Hypothalamus (tissue), 51 donors: ENCODE results near the gene FBXW11.

ENCODE experiments used
- DNase-seq, 51 donors: peaks; one replicate each; lab custom pipeline; 2025; lab: John Stamatoyannopoulos, UW

Gene FBXW11

DNA sequence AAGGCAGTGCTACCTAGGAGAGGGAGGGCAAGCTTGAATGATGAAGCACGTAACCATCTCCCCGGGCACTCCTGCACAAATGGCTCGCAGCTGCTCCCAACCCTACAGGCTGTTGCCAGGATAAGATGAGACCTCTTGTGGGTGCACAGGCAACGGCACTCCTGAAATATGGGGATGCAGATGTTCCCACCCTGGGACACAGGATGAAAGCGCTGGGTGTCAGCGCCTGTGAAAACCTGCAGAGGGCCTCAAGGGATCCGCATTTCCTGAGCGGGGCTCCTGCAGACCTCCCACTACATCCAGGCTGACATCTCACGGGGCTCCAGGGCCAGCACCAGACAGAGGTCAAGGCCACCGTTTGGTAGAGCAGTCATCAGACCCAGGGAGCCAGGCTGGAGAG lies 160.1 kb downstream of the FBXW11 start:
- no peak for DNase-seq

DNA sequence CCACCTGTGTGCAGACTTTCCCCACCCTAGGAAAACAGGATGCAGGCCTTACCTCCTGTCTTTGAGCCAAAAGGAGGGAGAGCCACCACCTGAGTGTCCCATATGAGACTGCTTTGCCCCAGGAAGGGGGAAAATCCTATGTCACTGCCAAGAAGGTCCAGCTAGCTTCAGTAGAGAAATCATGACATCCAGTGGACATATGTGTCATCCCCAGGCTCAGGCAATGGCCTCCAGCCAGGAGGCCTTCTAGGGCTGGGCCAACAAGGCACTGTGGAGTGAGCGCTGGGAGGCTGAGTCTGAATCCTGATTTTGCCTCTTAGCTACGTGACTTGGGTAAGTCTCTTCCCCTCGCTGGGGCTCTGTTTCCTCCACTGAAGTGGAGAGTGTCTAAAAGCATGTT lies 160.6 kb downstream of the FBXW11 start:
- no peak for DNase-seq

DNA sequence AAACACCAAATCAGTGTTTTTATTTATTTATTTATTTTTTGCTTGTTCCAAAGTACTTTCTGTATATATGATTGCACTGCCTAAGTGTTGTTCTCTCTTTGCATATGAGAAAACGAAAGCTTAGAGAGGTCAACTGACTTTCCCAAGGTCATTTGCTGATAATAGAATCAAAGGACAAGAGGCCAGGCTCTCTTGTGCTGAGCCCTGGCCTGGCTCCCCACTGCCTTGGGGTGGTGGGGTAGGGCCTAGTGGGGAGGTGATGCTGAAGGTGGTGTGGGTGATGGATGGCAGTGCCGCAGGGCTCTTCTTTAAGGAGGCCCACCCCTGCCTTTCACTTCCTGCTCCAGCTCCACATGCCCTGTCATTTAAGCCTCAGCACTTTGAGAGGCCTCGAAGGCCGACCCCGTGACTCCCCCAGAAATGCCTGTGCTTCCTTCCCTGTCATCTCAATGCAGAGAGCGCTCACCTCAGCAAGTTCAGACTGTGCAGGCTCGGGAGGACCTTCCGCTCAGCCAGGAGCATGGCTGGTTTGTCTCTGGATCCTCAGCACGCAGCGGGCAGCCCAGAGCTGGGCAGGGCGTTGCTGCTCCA lies 161.3 kb downstream of the FBXW11 start:
- no peak for DNase-seq

DNA sequence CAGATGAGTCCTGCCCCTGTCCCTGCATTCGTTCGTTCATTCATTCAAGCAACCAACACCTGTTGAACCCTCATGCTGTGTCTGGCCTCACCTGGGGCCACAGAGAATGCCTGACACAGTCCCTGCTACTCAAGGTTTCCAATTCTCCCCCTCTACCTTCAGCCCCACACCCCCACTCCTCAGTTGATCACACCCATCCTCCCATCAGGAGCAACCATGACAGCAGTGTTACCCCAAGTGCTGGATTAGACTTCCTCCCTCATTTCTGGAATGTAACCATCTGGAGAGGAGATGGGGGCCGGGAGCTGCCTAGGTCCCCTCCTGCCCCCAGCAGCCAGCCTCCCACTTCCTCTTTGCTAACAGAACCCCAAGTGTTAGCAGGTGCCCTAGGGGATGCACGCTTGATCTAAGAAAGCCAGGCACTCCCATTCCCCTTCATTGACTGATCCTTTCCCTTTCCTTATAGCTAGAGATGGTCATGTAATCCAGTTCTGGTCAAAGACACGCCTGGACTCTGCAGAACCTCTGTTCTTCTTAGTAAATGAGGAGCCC lies 163.6 kb downstream of the FBXW11 start:
- DNase-seq, result no peak

DNA sequence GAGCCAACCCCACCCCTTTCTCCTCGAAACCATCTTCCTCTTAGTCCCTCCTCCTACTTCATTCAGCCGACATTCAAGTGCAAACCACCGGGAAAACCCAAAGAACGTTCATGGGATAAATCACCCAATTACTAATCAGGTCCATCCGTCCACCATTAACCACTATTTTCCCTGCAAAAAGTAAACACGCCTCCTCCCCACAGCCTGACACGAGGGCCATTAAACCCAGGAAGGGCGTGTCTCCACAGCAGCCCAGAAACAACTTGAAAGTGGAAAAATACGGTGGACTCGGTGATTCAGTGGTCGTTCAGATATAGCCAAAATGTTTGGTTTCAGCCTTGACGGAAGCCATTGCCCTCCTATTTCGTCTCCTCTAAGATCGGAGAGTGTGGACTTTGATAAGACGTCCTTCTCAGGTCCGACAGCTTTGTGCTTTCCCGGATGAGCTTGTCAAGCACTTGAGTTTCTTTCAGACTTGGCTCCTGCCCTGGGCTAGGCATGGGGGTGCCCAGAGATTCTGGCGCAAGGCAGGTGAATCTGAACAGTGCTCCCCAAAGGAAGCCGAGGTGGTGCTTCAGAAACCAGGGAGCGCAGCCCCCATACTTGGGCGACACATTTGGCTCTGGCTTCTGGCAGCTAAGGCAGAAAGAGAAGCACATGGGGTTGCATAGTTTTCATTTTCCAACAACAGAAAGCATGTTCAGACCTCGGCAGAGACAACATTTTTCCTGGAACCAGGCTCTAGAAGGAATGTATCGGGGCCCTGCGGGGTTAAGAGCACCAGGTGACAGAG lies 164.3 kb downstream of the FBXW11 start:
- DNase-seq, result no peak

DNA sequence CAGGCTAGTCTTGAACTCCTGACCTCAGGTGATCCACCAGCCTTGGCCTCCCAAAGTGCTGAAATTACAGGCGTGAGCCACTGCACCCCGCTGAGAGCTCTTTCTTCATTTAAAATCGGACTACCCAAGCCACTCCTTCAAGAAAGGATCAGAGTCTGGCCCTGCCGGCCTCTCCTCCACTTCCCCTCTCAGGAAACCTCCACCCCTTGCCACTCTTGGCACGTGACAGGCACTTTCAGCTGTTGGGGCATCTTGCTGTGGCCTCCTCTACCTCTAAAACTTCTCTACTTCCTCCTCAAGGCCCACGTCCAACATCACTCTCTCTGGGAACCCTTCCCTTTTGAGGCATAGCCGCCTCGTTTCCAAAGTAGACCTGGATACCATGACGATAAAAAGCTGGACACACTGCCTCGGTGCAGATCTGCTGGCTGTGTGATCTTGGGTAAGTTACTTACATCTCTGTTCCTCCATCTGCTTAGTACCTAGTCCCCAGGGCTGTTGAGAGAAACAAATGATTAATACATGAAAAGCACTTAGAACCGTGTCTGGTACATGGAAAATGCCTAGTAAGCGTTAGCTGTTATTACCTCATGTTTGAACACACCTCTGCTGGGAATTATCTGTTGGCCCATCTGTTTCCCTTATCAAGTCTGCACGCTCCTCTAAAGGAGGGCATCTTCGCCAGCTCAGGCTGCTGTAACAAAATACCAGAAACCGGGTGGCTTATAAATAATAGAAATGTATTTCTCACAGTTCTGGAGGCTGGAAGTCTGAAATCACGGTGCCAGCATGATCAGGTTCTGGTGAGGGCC lies 165.5 kb downstream of the FBXW11 start:
- no peak for DNase-seq

DNA sequence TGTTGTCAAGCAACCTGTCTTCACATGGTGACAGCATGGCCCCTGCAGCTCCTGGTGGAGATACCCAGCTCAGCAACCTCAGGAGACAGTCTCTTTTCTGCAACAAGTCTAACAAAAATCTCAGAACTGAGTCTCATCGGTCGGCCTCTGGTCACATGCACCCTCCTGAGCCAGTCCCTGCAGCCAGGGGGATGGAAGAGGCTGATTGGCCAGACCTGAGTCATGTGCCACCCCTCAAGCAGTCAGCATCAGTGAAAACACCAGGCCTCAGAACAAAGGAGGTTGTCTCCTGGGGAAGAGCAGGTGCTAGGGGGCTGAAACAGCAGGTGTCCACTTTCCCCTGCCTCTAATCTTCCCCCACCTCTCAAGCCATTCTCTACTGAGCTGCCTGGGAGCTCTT lies 166.4 kb downstream of the FBXW11 start:
- DNase-seq, result no peak

DNA sequence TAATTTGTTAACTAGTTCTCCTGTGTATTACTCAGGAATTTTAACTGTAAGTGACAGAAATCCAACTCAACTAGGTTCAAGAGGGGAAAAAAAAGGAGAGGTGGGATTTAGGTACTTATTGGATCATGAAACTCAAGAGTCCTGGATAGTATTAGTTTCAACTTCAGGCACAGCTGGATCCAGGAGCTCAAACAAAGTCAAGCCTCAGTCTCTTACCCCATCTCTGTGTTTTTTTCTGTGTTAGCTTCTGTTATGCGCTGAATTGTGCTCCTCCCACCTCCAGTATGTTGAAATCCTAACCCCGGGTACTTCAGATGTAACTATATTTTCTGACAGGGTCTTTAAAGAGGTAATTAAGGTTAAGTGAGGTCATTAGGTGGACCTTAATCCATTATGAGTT lies 167.3 kb downstream of the FBXW11 start:
- no peak for DNase-seq

DNA sequence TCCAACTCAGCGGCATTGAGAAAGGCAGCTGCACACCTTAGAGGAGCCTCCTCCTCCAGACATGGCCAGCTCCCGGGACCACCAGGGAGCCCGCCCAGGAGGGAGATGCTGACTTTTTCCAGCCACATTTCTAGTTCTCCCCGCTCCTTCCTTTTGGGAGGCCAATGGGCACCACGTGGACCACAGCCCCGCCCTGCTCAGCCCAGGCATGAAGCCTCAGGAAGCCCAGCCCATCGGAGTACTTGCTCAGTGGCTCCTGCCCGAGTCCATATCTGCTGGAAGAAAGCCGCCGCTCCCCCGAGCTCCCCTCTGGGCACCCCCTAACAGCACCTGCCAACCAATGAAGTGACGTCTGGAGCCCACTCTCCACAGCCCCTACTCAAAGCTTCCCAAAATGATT lies 168.4 kb downstream of the FBXW11 start:
- DNase-seq, result no peak

DNA sequence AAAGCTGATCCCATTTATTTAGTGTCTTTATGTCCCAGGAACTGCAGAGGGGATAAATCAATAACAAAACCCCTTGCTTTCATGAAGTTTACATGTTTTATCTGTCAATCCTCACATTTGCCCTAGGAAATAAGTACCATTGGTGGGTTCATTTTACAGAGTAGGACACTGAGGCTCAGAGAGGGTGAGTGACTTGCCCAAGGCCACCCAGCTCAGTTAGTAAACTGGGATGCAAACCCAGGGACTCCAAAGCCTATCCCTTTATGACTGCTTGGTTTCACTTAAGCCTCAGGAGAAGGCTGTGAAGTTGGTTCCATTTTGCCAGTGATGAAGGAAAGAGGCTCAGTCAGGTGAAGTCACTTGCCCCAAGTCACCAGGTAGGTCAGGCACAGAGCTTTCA lies 168.9 kb downstream of the FBXW11 start:
- DNase-seq, result no peak

DNA sequence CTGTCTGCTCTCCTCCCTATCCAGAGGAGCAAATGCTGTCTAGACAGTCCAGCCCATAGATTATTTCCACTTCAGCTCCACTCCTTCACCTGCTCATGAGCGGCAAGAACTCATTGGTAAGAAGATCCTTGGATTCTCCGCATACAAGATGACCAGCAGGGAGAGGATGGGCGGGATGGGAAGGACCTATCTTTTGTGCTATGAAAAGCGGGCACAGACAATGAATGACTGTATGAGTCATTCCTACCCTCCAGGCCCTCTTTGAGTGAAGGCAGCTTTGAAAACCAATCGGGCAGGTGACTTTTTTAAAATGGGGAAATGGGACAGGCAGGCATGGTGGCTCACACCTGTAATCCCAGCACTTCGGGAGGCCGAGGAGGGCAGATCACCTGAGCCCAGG lies 171.4 kb downstream of the FBXW11 start:
- DNase-seq, result no peak

DNA sequence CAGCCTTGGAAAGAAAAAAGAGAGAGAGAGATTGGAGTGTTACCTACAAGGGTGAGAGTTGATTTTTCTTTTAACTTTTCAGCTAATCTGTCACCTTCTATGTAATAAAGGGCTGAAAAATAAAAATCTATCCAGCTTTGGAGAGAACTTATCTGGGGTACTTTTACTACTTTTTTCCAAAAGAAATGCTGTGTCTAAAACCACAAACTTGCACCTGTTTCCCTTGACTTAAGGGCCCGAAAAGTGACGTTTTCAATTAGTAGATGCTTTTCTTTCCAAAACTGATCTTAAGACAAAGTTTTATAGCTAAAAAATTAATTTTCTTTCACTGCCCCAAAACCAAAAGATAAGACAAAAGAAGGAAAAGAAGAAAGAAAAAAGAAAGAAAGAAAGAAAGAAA lies 172.0 kb downstream of the FBXW11 start:
- DNase-seq, result no peak

DNA sequence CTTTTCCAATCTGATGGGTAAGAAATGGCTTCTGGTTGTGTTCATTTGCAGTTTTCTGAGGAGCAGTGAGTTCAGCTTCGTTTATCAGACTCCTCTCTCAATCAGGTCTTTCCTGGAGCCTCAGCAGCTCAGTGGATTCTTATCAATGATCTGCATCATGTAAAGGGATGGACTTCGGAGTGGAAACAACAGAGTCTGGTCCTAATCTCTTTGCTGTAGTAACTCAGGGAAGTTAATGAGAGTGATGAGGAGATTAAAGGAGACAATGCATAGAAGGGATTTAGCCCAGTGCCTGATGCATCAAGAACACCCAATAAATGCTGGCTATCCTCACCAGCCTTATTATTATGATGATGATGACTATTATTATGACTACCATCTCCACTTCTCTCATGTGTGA lies 173.7 kb downstream of the FBXW11 start:
- DNase-seq, result no peak

DNA sequence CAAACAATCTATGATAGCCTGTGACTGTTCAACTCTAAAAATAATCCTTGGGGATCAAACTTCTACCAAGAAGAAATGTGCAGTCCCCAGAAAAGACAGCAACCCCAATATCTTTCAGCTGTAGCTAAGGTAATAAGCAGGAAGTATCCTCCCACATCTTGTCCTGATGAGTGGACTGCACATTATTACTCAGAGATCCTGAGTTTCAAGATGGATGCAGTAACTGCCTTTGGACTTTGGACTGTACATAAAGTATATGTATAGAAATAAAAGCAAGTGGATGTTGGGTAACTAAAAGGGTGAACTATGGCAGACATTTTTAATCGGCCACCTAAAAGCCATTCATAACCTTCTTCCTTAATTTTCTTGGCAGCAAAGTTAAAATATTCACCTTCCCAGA lies 175.8 kb downstream of the FBXW11 start:
- DNase-seq, result no peak

DNA sequence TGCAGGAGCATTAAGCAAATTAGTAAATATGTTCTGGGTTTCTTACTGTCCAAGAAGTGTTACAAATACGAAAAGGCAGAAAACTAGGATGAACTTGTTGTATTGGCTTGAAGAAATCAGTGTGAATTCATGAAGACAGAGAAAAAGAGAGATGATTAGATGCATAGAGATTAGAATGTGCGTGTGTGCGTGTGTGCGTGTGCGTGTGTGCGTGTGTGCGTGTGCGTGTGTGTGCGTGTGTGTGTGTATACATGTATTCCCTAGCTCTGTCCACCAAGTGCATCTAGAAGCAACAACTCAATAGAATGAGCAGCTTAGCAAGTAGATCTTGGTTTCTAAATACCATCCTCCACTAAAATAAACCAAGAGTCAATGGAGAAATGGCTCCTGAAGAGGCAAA lies 179.3 kb downstream of the FBXW11 start:
- DNase-seq, result no peak

DNA sequence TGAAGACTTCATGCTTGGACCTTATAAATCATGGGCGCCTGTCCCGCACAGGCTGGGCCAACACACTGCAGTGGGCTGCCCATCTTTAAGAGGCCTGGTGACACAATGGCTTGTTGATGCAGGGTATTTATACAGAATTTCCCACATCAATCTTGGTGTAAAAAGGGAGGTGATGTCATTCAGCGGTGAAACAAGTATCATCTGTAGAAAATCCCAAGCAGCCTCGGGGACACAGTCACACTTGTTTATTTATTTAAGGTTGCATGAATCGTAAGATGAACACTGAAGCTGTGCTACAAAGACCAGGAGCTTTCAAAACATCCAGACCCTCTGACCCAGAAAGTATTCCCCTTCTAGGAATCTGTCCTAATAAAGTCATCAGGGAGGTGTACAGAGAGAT lies 180.3 kb downstream of the FBXW11 start:
- no peak for DNase-seq

DNA sequence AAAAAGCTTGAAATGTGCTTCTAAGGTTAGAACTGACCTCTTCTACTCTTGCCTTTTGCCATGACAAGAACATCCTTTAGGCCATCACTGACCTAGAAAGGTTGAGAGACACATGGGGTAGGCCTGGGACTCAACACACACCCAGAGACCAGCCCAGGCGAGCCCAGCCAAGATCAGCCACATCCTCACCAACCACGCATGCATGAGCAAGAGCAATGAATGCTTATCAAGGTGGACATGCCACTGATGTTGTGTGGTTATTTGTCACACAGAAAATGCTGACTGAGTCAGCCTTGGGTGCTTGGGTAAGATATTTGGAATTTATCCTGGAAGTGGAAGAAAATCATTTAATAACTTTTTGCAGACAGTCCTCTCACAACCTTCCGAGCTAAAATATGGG lies 181.4 kb downstream of the FBXW11 start:
- DNase-seq, result no peak

DNA sequence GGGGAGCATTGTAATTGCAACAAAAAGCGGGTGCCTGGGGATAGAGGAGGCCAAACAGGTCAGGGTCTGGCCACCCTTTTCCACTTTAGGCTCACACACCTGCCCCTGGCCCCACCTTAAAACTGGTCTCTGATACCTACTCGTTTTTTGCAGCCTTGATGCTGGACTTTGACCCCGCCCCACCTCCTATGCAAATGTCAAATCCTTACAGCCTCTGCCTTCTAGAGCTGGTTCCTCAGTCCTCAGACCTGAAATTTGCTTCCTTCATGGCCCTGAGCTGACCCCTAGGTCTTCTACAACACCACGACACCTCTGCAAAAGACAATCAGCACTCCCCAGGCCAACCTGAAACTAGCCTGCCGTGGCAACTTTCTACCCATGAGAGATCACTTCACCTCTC lies 183.2 kb downstream of the FBXW11 start:
- no peak for DNase-seq

DNA sequence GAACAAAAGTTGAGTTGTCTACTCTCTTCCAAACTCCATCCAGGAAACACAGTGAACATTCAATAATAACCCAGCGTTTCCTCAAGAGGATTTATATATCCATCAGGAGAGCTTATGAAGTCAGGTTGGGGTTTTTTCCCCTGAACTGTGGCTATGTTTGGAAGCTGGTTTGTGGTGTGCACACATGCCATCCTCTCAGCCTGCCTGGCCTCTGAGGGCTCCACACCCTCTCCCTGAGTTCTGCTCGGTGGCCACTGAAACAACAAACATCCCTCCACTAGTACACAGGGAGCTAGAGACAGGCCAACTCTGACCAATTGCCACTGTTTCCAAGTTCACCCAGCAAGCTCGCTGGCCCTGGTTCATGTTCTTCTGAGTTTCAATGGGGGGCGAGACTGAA lies 185.2 kb downstream of the FBXW11 start:
- DNase-seq, result no peak

DNA sequence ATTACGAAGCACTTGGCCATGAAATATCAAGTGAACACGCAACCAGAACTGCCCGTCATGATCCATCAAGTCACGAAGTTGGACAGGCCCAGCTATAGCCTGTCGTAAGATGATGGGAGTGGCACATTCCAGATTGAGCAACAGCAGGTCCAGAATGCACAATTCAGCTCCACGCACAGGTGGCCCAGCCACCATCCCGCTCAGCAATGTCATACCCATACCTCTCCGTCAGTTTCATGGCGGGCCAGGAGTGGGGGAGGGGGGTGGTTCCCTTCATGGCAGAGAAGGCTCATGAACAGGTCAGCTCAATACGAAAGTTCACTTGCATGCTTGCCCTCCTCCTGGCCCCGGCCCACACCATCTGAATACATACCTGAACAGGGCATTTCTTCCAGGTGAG lies 185.9 kb downstream of the FBXW11 start:
- no peak for DNase-seq

DNA sequence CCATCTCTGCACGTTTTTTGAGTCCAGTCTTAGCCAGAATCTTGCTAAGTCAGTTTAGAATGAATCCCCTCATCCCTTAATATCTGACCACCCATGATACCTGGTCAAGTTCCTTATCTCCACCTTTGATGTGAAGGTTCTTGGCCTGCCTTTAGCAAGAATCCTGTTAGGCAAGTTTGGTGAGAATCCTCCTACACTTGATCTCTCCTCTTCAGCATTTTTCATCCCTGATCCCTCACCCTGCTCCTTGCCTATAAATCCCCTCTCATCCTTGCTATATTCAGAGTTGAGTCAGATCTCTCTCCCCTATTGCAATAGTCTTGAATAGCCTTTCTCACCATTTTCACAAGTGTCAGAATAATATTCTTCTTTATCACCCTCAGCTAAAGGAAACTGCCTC lies 189.8 kb downstream of the FBXW11 start:
- no peak for DNase-seq
